ENCODE data around the gene CMAS.

GRCh38 chr12:22038734-22039133 lies 7.3 kb upstream of the CMAS start:
- TF ChIP-seq POLR2A (IDR thresholded peaks at IDR 0.05) (no peak), CTCF (IDR thresholded peaks at IDR 0.05) (no peak)
